Prostate gland (tissue), 2 donors: ENCODE results near the gene MAP2K7. TPM values are rescaled to one million over a fixed set of nuclear protein-coding genes. Genes with fewer than 3 reads are reported as not detected.

Experiments used
- DNase-seq: peaks from one replicate; pipeline ENCODE4 v3.0.0-alpha.2; 2019; ENCODE audit warnings: low spot score
- H3K27ac ChIP-seq, 2 donors: fragments of 200-600 bp; sonication (generic); 2 replicates each; pipeline ENCODE4 v1.5.1; 2017 to 2019
- H3K27me3 ChIP-seq: fragments of 200-600 bp; sonication (generic); replicated peaks from 2 replicates; pipeline ENCODE4 v1.5.1; 2019; ENCODE audit not compliant: insufficient read depth
- H3K36me3 ChIP-seq, 2 donors: fragments of 200-600 bp; sonication (generic); 1 replicate in 1 of 2; 2 replicates in 1 of 2; pipeline versions ENCODE4 v1.5.1 to v1.8.1; 2017 to 2019
- H3K4me1 ChIP-seq: fragments of 200-600 bp; sonication (generic); replicated peaks from 2 replicates; pipeline ENCODE4 v1.5.1; 2019
- H3K4me3 ChIP-seq, 2 donors: fragments of 200-600 bp; sonication (generic); 2 replicates each; pipeline ENCODE4 v1.5.1; 2017 to 2019
- H3K9me3 ChIP-seq: fragments of 200-600 bp; sonication (generic); 2 replicates; pipeline ENCODE4 v1.5.1; 2017
- POLR2A ChIP-seq: fragments of 450-650 bp; IDR thresholded peaks from one replicate; pipeline ENCODE4 v1.6.1; 2016; ENCODE audit warnings: antibody characterized with exemption, mild to moderate bottlenecking
- POLR2AphosphoS5 ChIP-seq: sonication (generic); formaldehyde crosslinking; IDR thresholded peaks from one replicate; pipeline ENCODE4 v1.6.1; 2017; ENCODE audit warnings: antibody characterized with exemption
- WGBS: methylation state at CpG from one replicate; pipeline ENCODE4 v1.1.5; 2018; 5-methylcytosine and 5-hydroxymethylcytosine counted together
- intact Hi-C: fragments of 100-400 bp; cut with DNase I; formaldehyde crosslinking; loops from one replicate; pipeline ENCODE4 v1.14.2; 2022
- total RNA-seq, 2 donors: library from RNA; depleted of rRNA; stranded (reverse); fragments of >200 nt; gene quantifications; one replicate each; pipeline ENCODE4 v1.1.0, GENCODE V29; 2016
- TF ChIP-seq, protein P1 (sequence below), 4 experiments: fragments of 200-600 bp in 2 of 4; fragments of 450-650 bp in 2 of 4; sonication (generic) in 2 of 4; IDR thresholded peaks; 1 replicate in 3 of 4; 2 replicates in 1 of 4; pipeline ENCODE4 v1.5.1; 2016 to 2019; ENCODE audit warnings: antibody characterized with exemption in 4 of 4, mild to moderate bottlenecking in 2 of 4, moderate library complexity in 2 of 4

The MAP2K7 gene
- total RNA-seq, 2 donors from 2014 or later, result 21.6 to 45.2 TPM

DNA sequence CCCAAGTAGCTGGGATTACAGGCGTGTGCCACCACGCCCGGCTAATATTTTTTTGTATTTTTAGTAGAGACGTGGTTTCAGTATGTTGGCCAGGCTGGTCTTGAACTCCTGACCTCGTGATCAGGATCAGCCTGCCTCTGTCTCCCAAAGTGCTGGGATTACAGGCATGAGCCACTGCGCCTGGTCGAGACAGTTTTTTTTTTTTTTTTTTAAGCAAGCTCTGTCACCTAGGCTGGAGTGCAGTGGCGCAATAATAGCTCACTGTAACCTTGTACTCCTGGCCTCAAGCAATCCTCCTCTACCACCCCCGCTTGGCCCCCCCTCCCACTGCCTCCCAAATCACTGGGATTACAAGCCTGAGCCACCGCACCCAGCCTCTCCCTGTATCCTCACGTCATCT is 6.4 kb upstream of the MAP2K7 start:
- Histone ChIP-seq H3K4me3 (no peak overlapping the region), H3K9me3 (no peaks in the 10 kb centered on the region), H3K4me1 (peaks cover 10% of the 10 kb centered on the region), H3K27me3 (no peaks in the 10 kb centered on the region), H3K36me3 (no peaks in the 10 kb centered on the region), H3K27ac (no peak overlapping the region)
- DNase-seq, result no peak
- intact Hi-C loops, result no loop called here
- 87% methylated on average over 11 of the region's 11 CpGs for WGBS
- no peak for TF ChIP-seq POLR2A
- TF ChIP-seq, protein P1, sequence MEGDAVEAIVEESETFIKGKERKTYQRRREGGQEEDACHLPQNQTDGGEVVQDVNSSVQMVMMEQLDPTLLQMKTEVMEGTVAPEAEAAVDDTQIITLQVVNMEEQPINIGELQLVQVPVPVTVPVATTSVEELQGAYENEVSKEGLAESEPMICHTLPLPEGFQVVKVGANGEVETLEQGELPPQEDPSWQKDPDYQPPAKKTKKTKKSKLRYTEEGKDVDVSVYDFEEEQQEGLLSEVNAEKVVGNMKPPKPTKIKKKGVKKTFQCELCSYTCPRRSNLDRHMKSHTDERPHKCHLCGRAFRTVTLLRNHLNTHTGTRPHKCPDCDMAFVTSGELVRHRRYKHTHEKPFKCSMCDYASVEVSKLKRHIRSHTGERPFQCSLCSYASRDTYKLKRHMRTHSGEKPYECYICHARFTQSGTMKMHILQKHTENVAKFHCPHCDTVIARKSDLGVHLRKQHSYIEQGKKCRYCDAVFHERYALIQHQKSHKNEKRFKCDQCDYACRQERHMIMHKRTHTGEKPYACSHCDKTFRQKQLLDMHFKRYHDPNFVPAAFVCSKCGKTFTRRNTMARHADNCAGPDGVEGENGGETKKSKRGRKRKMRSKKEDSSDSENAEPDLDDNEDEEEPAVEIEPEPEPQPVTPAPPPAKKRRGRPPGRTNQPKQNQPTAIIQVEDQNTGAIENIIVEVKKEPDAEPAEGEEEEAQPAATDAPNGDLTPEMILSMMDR (IDR thresholded peaks at IDR 0.05), result no peak
- no peak for TF ChIP-seq POLR2AphosphoS5

DNA sequence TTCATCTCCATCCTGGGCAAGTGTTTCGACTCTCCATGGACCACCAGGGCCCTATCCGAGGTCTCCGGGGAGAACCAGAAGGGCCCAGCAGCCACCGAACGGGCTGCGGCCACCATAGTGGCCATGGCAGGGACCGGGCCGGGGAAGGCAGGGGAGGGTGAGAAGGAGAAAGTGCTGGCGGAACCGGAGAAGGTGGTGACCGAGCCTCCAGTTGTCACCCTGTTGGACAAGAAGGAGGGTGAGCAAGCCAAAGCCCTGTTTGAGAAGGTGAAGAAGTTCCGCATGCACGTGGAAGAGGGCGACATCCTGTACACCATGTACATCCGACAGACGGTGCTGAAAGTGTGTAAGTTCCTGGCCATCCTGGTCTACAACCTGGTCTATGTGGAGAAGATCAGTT is 4.7 kb upstream of the MAP2K7 start:
- Histone ChIP-seq H3K9me3 (no peaks in the 10 kb centered on the region), H3K36me3 (no peaks in the 10 kb centered on the region), H3K27ac (no peak overlapping the region), H3K4me1 (peaks cover 13% of the 10 kb centered on the region), H3K27me3 (no peaks in the 10 kb centered on the region), H3K4me3 (no peak overlapping the region)
- intact Hi-C loops, result no loop called here
- 94% methylated on average over 16 of the region's 16 CpGs for WGBS
- no peak for DNase-seq
- TF ChIP-seq POLR2AphosphoS5 (no peak), POLR2A (no peak)
- TF ChIP-seq, protein P1 (IDR thresholded peaks at IDR 0.05), result no peak

DNA sequence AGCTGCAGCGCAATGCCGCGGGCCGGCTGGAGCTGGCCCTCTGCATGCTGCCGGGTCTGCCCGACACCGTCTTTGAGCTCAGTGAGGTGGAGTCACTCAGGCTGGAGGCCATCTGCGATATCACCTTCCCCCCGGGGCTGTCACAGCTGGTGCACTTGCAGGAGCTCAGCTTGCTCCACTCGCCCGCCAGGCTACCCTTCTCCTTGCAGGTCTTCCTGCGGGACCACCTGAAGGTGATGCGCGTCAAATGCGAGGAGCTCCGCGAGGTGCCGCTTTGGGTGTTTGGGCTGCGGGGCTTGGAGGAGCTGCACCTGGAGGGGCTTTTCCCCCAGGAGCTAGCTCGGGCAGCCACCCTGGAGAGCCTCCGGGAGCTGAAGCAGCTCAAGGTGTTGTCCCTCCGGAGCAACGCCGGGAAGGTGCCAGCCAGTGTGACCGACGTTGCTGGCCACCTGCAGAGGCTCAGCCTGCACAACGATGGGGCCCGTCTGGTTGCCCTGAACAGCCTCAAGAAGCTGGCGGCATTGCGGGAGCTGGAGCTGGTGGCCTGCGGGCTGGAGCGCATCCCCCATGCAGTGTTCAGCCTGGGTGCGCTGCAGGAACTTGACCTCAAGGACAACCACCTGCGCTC is 3.8 kb upstream of the MAP2K7 start:
- Histone ChIP-seq H3K4me3 (no peak overlapping the region), H3K9me3 (no peaks in the 10 kb centered on the region), H3K4me1 (peaks cover 11% of the 10 kb centered on the region), H3K27ac (no peak overlapping the region), H3K36me3 (no peaks in the 10 kb centered on the region), H3K27me3 (no peaks in the 10 kb centered on the region)
- no peak for DNase-seq
- WGBS, result 87% methylated on average over 34 of the region's 34 CpGs
- intact Hi-C loops, result loop anchor here (5.0 kb wide), 1 partner anchor 68 kb away; the partner anchor contains the start of gene EVI5L
- TF ChIP-seq, protein P1 (IDR thresholded peaks at IDR 0.05), result no peak
- no peak for TF ChIP-seq POLR2A
- no peak for TF ChIP-seq POLR2AphosphoS5

DNA sequence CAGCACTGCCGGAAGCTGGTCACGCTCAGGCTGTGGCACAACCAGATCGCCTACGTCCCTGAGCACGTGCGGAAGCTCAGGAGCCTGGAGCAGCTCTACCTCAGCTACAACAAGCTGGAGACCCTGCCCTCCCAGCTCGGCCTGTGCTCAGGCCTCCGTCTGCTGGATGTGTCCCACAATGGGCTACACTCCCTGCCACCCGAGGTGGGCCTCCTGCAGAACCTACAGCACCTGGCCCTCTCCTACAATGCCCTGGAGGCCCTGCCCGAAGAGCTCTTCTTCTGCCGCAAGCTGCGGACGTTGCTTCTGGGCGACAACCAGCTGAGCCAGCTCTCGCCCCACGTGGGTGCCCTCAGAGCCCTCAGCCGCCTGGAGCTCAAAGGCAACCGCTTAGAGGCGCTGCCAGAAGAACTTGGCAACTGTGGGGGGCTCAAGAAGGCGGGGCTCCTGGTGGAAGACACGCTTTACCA is 3.2 kb upstream of the MAP2K7 start:
- intact Hi-C loops, result loop anchor here (5.0 kb wide), 1 partner anchor 68 kb away; the partner anchor contains the start of gene EVI5L
- DNase-seq, result no peak
- WGBS, result 74% methylated on average over 21 of the region's 21 CpGs
- Histone ChIP-seq H3K27me3 (no peaks in the 10 kb centered on the region), H3K4me3 (no peak overlapping the region), H3K27ac (no peak overlapping the region), H3K4me1 (peaks cover 13% of the 10 kb centered on the region), H3K9me3 (no peaks in the 10 kb centered on the region), H3K36me3 (no peaks in the 10 kb centered on the region)
- TF ChIP-seq POLR2AphosphoS5 (no peak), POLR2A (no peak)

DNA sequence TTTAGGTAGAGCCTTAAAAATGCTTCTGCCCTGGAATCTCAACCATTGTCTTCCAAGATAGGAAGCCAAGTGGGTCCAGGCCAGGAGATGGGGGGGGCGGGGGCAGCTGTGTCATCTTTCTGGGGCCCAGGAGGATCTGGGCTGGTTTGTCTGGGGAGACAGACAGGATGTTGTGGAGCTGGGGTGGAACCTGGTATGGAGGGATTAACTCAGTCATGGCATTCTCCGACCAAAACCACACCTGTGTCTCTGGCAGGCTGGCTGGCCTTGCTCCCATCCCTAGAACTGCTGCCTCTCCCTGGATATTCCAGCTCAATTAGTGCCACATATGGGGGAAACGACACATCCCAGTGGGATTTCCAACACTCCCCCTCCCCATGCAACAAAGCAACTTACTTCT is 2.7 kb upstream of the MAP2K7 start:
- TF ChIP-seq POLR2A, result no peak
- no peak for TF ChIP-seq POLR2AphosphoS5
- TF ChIP-seq, protein P1 (IDR thresholded peaks at IDR 0.05), result no peak
- WGBS, result 49% methylated on average over 3 of the region's 3 CpGs
- peaks cover 15% of the 10 kb centered on the region for H3K4me1 ChIP-seq
- no peaks in the 10 kb centered on the region for H3K27me3 ChIP-seq
- no peaks in the 10 kb centered on the region for H3K9me3 ChIP-seq
- no peak overlapping the region for H3K27ac ChIP-seq
- intact Hi-C loops, result loop anchor here (5.0 kb wide), 1 partner anchor 69 kb away; the partner anchor contains the start of gene EVI5L
- no peak for DNase-seq
- no peaks in the 10 kb centered on the region for H3K36me3 ChIP-seq
- no peak overlapping the region for H3K4me3 ChIP-seq
